Lower leg skin (tissue), 3 donors: Measurements from ENCODE around the gene CH25H.

Experiments
- POLR2A ChIP-seq, 2 donors: fragments of 450-650 bp; IDR thresholded peaks; one replicate each; pipeline ENCODE4 v1.6.1; 2016 to 2017; ENCODE audit warnings: antibody characterized with exemption in 2 of 2, mild to moderate bottlenecking in 1 of 2, moderate library complexity in 1 of 2
- TF ChIP-seq, protein P1 (sequence below), 3 donors: fragments of 450-650 bp; IDR thresholded peaks; one replicate each; pipeline ENCODE4 v1.5.1; 2016; ENCODE audit warnings: antibody characterized with exemption in 3 of 3, mild to moderate bottlenecking in 3 of 3, moderate library complexity in 2 of 3

DNA sequence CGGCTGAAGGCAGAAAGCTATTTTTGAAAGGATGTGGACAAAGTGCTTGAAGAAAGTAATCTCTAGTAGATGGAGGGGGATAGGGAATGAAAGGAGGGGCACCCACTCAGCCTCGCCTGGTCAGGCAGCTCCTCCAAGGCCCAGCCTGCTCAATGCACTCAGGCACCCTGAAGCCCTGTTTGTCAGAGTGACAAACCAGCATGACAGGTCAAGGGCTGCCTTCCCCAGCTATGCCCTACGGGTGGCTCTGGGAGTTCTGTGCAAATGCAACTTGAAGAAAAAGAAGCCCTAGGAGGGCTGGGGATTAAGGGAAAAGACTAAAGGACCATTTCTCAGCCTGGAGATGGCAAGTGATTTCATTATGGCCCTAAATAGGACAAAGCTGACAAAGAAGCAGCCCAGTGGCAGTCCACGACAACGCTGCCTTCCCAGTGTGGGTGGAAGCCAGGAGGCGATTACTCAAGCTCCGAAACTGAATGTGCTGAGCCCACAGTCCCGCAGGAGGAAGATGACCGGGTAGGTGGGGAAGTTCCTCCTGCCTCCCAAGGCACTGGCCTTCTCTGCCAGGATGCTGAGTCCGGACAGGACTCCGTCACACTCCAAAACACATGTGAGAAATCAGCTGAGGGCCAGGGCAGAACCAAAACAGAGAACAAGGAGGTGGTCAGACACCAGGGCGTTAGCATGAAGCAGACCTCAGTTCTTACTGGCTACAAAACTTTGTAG is 28.1 kb upstream of the CH25H start:
- TF ChIP-seq, protein P1, sequence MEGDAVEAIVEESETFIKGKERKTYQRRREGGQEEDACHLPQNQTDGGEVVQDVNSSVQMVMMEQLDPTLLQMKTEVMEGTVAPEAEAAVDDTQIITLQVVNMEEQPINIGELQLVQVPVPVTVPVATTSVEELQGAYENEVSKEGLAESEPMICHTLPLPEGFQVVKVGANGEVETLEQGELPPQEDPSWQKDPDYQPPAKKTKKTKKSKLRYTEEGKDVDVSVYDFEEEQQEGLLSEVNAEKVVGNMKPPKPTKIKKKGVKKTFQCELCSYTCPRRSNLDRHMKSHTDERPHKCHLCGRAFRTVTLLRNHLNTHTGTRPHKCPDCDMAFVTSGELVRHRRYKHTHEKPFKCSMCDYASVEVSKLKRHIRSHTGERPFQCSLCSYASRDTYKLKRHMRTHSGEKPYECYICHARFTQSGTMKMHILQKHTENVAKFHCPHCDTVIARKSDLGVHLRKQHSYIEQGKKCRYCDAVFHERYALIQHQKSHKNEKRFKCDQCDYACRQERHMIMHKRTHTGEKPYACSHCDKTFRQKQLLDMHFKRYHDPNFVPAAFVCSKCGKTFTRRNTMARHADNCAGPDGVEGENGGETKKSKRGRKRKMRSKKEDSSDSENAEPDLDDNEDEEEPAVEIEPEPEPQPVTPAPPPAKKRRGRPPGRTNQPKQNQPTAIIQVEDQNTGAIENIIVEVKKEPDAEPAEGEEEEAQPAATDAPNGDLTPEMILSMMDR (IDR thresholded peaks at IDR 0.05) = no peak
- no peak for TF ChIP-seq POLR2A (IDR thresholded peaks at IDR 0.05)
